ENCODE results near the gene KRT79.
"Not testable (repeated sequence)": the region's sequence is repeated elsewhere in the genome, so short reads cannot be mapped to it uniquely, and the experiment has no call there.

The KRT79 gene

DNA sequence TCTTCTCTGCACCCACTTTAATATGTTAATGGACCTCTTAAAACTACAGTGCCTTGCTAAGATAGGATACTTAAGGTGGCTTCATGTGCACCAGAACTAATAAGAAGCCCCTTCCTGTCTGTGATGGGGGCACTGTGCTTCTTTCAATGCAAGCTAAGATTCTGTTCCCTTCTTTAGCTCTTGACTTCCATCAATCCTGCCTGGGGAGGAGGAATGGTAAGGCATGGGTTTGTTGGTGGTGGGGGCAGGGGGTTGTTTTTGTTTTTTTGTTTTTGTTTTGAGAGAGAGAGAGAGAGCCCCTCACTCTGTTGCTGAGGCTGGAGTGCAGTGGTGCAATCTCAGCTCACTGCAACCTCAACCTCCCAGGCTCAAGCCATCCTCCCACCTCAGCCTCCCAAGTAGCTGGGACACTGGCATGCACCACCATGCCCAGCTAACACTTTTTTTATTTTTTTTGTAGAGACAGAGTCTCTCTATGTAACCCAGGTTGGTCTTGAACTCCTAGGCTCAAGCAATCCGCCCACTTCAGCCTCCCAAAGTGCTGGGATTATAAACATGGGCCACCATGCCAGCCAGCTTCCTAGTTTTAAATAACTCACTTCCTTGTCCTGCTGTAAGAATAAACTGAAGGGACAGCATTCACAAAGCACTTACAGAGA, 33.7 kb downstream of the KRT79 start:
- no peaks in the 10 kb centered on the region for H3K4me1 ChIP-seq (ENCODE audit: control insufficient read depth, insufficient read depth, low read length)
- no peak overlapping the region for H3K4me3 ChIP-seq (ENCODE audit: low read length)
- H3K9ac ChIP-seq (ENCODE audit: low read length), result no peak overlapping the region
- no peaks in the 10 kb centered on the region for H3K36me3 ChIP-seq (ENCODE audit: control insufficient read depth, insufficient read depth, low read length)
- H3K27ac ChIP-seq (ENCODE audit: low read depth, low read length), result no peak overlapping the region
- no peaks in the 10 kb centered on the region for H3K27me3 ChIP-seq (ENCODE audit: control insufficient read depth, insufficient read depth, low read length)

DNA sequence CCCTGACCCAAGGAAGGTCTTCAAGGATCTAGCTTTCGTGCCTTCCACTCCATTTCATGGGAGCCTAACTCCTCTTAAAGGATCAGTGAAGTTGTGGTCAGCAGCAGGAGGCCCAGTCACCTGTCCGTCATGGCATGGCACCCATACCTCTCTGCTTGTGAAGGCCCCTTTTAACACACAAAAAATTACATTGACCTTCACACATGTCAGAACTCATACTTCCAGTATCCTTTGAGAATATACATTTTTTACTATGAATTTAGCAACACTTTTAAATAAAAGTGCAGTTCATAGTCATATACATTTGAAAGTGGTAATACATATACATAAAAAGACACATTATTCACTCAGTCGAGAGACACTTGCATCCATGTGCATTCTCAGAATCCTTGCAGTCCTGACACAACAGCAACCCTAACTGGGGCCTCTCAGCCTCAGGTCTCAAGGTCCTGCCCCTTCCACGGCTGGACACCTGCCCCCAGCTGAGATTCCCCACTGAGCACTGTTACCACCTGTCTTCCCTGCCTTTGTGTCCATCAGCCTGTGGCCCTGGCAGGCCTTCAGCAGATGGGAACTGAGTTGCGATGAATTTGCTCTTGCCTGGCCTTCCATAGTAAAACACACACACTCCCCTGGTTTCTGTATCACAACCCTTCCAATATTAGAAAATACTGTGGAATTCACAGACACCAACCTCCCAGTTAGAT, 34.5 kb downstream of the KRT79 start:
- Histone ChIP-seq H3K9ac (ENCODE audit: low read length) (no peak overlapping the region), H3K4me1 (ENCODE audit: control insufficient read depth, insufficient read depth, low read length) (no peaks in the 10 kb centered on the region), H3K27me3 (ENCODE audit: control insufficient read depth, insufficient read depth, low read length) (no peaks in the 10 kb centered on the region), H3K4me3 (ENCODE audit: low read length) (no peak overlapping the region), H3K27ac (ENCODE audit: low read depth, low read length) (no peak overlapping the region), H3K36me3 (ENCODE audit: control insufficient read depth, insufficient read depth, low read length) (no peaks in the 10 kb centered on the region)

DNA sequence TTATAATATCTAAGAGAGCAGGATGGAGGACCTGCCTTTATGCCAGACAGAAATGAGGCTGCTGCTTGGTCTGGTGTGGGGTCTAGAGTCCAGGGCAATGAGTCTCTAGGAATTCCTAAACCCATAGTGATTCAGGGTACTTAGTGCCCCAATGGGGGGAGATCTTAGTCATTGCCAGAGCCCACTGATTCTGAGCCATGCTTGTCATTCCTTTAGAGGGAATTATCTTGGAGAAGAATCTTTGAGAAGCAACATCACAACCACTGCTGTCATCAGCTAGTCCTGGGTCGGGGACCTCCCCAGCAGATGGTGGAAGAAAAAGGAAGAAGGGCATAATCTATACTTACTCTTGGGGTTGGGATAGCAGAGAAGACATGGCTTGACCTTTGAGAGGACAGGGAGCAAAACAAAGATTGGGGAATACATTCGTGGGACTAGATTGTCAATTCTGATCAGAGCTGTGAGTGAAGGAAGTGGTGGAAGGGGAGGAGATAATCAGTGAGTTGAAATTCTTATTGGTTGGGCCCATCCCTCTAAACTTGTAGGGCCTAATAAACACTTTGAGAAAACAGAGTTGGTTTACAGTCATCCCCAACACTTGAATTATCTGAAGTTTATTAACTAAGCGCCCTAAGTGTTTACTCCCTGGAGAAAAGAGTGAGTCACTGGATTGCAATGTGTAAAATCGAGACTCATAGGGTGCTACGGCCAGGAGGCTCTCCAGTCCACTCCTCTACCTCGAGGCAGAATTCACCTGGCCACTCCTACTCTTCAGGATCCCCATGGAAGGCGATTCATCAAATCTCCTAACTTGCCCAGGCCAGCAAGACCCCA, 35.2 kb downstream of the KRT79 start:
- H3K4me3 ChIP-seq (ENCODE audit: low read length), result no peak overlapping the region
- no peaks in the 10 kb centered on the region for H3K4me1 ChIP-seq (ENCODE audit: control insufficient read depth, insufficient read depth, low read length)
- no peaks in the 10 kb centered on the region for H3K27me3 ChIP-seq (ENCODE audit: control insufficient read depth, insufficient read depth, low read length)
- H3K36me3 ChIP-seq (ENCODE audit: control insufficient read depth, insufficient read depth, low read length), result no peaks in the 10 kb centered on the region
- no peak overlapping the region for H3K27ac ChIP-seq (ENCODE audit: low read depth, low read length)
- no peak overlapping the region for H3K9ac ChIP-seq (ENCODE audit: low read length)

GRCh38 chr12:52798003-52798670, 36.0 kb downstream of the KRT79 start:
- Histone ChIP-seq H3K4me1 (ENCODE audit: control insufficient read depth, insufficient read depth, low read length) (no peaks in the 10 kb centered on the region), H3K36me3 (ENCODE audit: control insufficient read depth, insufficient read depth, low read length) (no peaks in the 10 kb centered on the region), H3K27ac (ENCODE audit: low read depth, low read length) (no peak overlapping the region), H3K4me3 (ENCODE audit: low read length) (no peak overlapping the region), H3K27me3 (ENCODE audit: control insufficient read depth, insufficient read depth, low read length) (no peaks in the 10 kb centered on the region), H3K9ac (ENCODE audit: low read length) (no peak overlapping the region)

GRCh38 chr12:52797529-52797894, 36.6 kb downstream of the KRT79 start:
- no peak overlapping the region for H3K4me3 ChIP-seq (ENCODE audit: low read length)
- H3K36me3 ChIP-seq (ENCODE audit: control insufficient read depth, insufficient read depth, low read length), result no peaks in the 10 kb centered on the region
- H3K9ac ChIP-seq (ENCODE audit: low read length), result no peak overlapping the region
- H3K27ac ChIP-seq (ENCODE audit: low read depth, low read length), result no peak overlapping the region
- H3K27me3 ChIP-seq (ENCODE audit: control insufficient read depth, insufficient read depth, low read length), result no peaks in the 10 kb centered on the region
- H3K4me1 ChIP-seq (ENCODE audit: control insufficient read depth, insufficient read depth, low read length), result no peaks in the 10 kb centered on the region

- Histone ChIP-seq H3K4me1 (ENCODE audit: control insufficient read depth, insufficient read depth, low read length) (no peaks in the 10 kb centered on the region), H3K27ac (ENCODE audit: low read depth, low read length) (no peak overlapping the region), H3K9ac (ENCODE audit: low read length) (no peak overlapping the region), H3K36me3 (ENCODE audit: control insufficient read depth, insufficient read depth, low read length) (no peaks in the 10 kb centered on the region), H3K27me3 (ENCODE audit: control insufficient read depth, insufficient read depth, low read length) (no peaks in the 10 kb centered on the region), H3K4me3 (ENCODE audit: low read length) (no peak overlapping the region)
These were observed 37.1 kb downstream of the KRT79 start for GRCh38 chr12:52796839-52797528.

- no peaks in the 10 kb centered on the region for H3K4me1 ChIP-seq (ENCODE audit: control insufficient read depth, insufficient read depth, low read length)
- no peaks in the 10 kb centered on the region for H3K36me3 ChIP-seq (ENCODE audit: control insufficient read depth, insufficient read depth, low read length)
- no peaks in the 10 kb centered on the region for H3K27me3 ChIP-seq (ENCODE audit: control insufficient read depth, insufficient read depth, low read length)
- no peak overlapping the region for H3K27ac ChIP-seq (ENCODE audit: low read depth, low read length)
- H3K4me3 ChIP-seq (ENCODE audit: low read length), result no peak overlapping the region
- no peak overlapping the region for H3K9ac ChIP-seq (ENCODE audit: low read length)
These were observed 37.7 kb downstream of the KRT79 start for GRCh38 chr12:52796429-52796794.

- Histone ChIP-seq H3K4me3 (ENCODE audit: low read length) (no peak within 1 kb of the TSS), H3K4me1 (ENCODE audit: control insufficient read depth, insufficient read depth, low read length) (no peaks in the 10 kb centered on the region), H3K27ac (ENCODE audit: low read depth, low read length) (no peak within 1 kb of the TSS), H3K27me3 (ENCODE audit: control insufficient read depth, insufficient read depth, low read length) (no peaks in the 10 kb centered on the region), H3K9ac (ENCODE audit: low read length) (no peak within 1 kb of the TSS), H3K36me3 (ENCODE audit: control insufficient read depth, insufficient read depth, low read length) (no peaks in the 10 kb centered on the region)
These were observed 38.2 kb downstream of the KRT79 start, which contains the start of gene KRT3 for GRCh38 chr12:52795694-52796428. Gene KRT3, minus strand, starts transcription at chr12:52796117. Its CDS starts 75 bp downstream, at chr12:52796042.

DNA sequence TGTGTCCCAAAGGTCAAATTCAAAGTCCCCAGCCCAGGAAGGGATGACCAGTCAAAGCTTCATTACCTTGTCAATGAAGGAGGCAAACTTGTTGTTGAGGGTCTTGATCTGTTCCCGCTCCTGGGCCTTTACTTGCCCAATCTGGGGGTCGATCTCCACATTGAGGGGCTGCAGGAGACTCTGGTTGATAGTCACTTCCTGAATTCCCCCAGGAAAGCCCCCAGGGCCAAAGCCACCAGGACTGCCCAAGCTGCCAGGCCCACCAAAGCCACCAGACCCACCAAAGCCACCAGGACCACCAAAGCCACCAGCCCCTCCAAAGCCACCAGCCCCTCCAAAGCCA, 38.8 kb downstream of the KRT79 start:
- not testable (repeated sequence) for H3K4me3 ChIP-seq (ENCODE audit: low read length); H3K9ac ChIP-seq (ENCODE audit: low read length); H3K27me3 ChIP-seq (ENCODE audit: control insufficient read depth, insufficient read depth, low read length); H3K4me1 ChIP-seq (ENCODE audit: control insufficient read depth, insufficient read depth, low read length); H3K27ac ChIP-seq (ENCODE audit: low read depth, low read length); H3K36me3 ChIP-seq (ENCODE audit: control insufficient read depth, insufficient read depth, low read length)

- Histone ChIP-seq H3K9ac (ENCODE audit: low read length) (no peak overlapping the region), H3K4me3 (ENCODE audit: low read length) (no peak overlapping the region), H3K36me3 (ENCODE audit: control insufficient read depth, insufficient read depth, low read length) (no peaks in the 10 kb centered on the region), H3K4me1 (ENCODE audit: control insufficient read depth, insufficient read depth, low read length) (no peaks in the 10 kb centered on the region), H3K27ac (ENCODE audit: low read depth, low read length) (no peak overlapping the region), H3K27me3 (ENCODE audit: control insufficient read depth, insufficient read depth, low read length) (no peaks in the 10 kb centered on the region)
These were observed 39.4 kb downstream of the KRT79 start for GRCh38 chr12:52794479-52795331.
